ENCODE results near the gene CHST5. TPM values are rescaled to one million over a fixed set of nuclear protein-coding genes. Genes with fewer than 3 reads are reported as not detected.

The CHST5 gene
- total and polyA plus RNA-seq, 2 of the 8 experiments (the other 6 are each of a cell fraction or from before 2014, with no cell fraction given), result 0.13 to 0.23 TPM

- Histone ChIP-seq H3K4me1 (replicated peaks in 1 of 4; ENCODE audit: control insufficient read depth in 3 of 4, insufficient read depth in 4 of 4, low read length in 3 of 4) (peaks cover 0 to 12% (median 2%) of the 10 kb centered on the region in 4 experiments; a peak in 3 of 7 replicates), H2AFZ (ENCODE audit: low read length) (no peak overlapping the region), H3K56ac (replicated peaks; ENCODE audit: insufficient read length, low read depth, low read length) (no peak overlapping the region), H4K8ac (ENCODE audit: extremely low read depth, insufficient read depth, low read length) (no peak overlapping the region), H3K23me2 (ENCODE audit: low read depth, low read length) (no peaks in the 10 kb centered on the region), H3K18ac (ENCODE audit: extremely low read depth, low read length) (no peak overlapping the region), H2BK15ac (ENCODE audit: low read length) (no peak overlapping the region), H2AK5ac (ENCODE audit: low read depth, low read length) (no peak overlapping the region), H3K4ac (replicated peaks; ENCODE audit: insufficient read length, low read depth, low read length) (no peak overlapping the region), H2BK5ac (ENCODE audit: low read depth, low read length) (no peak overlapping the region), H3K4me3 (ENCODE audit: extremely low read depth in 1 of 4, insufficient read depth in 2 of 4, low read depth in 3 of 4, low read length in 4 of 4) (no peak overlapping the region), H2BK120ac (replicated peaks; ENCODE audit: low read depth, low read length) (no peak overlapping the region), H3K9ac (replicated peaks in 1 of 4; ENCODE audit: extremely low read depth in 1 of 4, low read depth in 3 of 4, low read length in 3 of 4) (no peak overlapping the region), H2BK20ac (ENCODE audit: low read length) (no peak overlapping the region), H3K36me3 (ENCODE audit: control insufficient read depth in 2 of 4, insufficient read depth in 4 of 4, low read length in 3 of 4) (peaks cover 9 to 54% (median 42%) of the 10 kb centered on the region in 4 experiments; a peak in 7 of 8 replicates), H4K5ac (ENCODE audit: insufficient read length, low read depth, low read length) (no peak overlapping the region), H4K91ac (replicated peaks; ENCODE audit: insufficient read length, low read length) (no peak overlapping the region), H3K14ac (ENCODE audit: insufficient read length) (no peak overlapping the region), H4K20me1 (replicated peaks in 1 of 2; ENCODE audit: control insufficient read depth in 1 of 2, insufficient read depth in 2 of 2, low read length in 2 of 2) (peaks cover 0 to 7% of the 10 kb centered on the region in 2 experiments), H3K79me1 (ENCODE audit: low read depth, low read length) (peaks cover 4% of the 10 kb centered on the region), H3K4me2 (ENCODE audit: insufficient read depth in 1 of 2, low read depth in 2 of 2, low read length in 2 of 2) (no peak overlapping the region), H2BK12ac (ENCODE audit: low read depth, low read length) (no peak overlapping the region), H3K79me2 (ENCODE audit: control insufficient read depth in 1 of 2, insufficient read depth in 2 of 2, low read length in 2 of 2) (no peaks in the 10 kb centered on the region; a peak in 1 of 4 replicates), H3K27ac (ENCODE audit: low read depth, low read length) (no peak overlapping the region), H3K23ac (ENCODE audit: insufficient read length) (no peak overlapping the region), H3K27me3 (replicated peaks in 1 of 4; ENCODE audit: control insufficient read depth in 3 of 4, extremely low read depth in 1 of 4, insufficient read depth in 3 of 4, low read length in 3 of 4) (no peaks in the 10 kb centered on the region), H3K9me3 (ENCODE audit: insufficient read depth in 2 of 2, low read depth in 1 of 2, low read length in 1 of 2) (no peaks in the 10 kb centered on the region)
- CTCF ChIA-PET (ENCODE audit: partially characterized antibody), result interaction anchor here (0.6 to 1.2 kb wide), 4 partner anchors 9 to 102 kb away, joined by 3 read pairs; no protein-coding TSS in a partner anchor
- FAIRE-seq (no peak), DNase-seq (ENCODE audit: low read depth in 1 of 2, low spot score in 2 of 2) (no peak)
- WGBS, 2 experiments (ENCODE audit: extremely low coverage in 1 of 2, insufficient coverage in 1 of 2, insufficient read length in 1 of 2, insufficient replicate concordance in 2 of 2, low coverage in 1 of 2, low lambda C conversion rate in 2 of 2, missing lambda C conversion rate in 1 of 2), result 85% methylated on average over 5 of the region's 5 CpGs; no CpG with 5 or more reads in 1 of the 2 experiments
- POLR2A ChIA-PET (ENCODE audit: partially characterized antibody), result interaction anchor here (1.0 to 1.9 kb wide), 4 partner anchors 13 to 59 kb away, joined by 3 to 4 read pairs (median 3); no protein-coding TSS in a partner anchor
- TF ChIP-seq JUN (IDR thresholded peaks at IDR 0.05; ENCODE audit: low read depth, low read length) (no peak), CTBP2 (IDR thresholded peaks at IDR 0.05; ENCODE audit: borderline replicate concordance, insufficient read depth, insufficient read length, low read length) (no peak), KDM4A (IDR thresholded peaks at IDR 0.05; ENCODE audit: low read depth, low read length, severe bottlenecking) (no peak), MAFK (IDR thresholded peaks at IDR 0.05; ENCODE audit: low read depth, low read length) (no peak), TAF1 (IDR thresholded peaks at IDR 0.05; ENCODE audit: low read depth, low read length) (no peak), POLR2A (IDR thresholded peaks at IDR 0.05; ENCODE audit: control extremely low read depth in 1 of 2, low read depth in 2 of 2, low read length in 2 of 2) (no peak), BCL11A (IDR thresholded peaks at IDR 0.05; ENCODE audit: low read depth in 2 of 2, low read length in 2 of 2) (no peak), BACH1 (IDR thresholded peaks at IDR 0.05; ENCODE audit: low read length) (no peak), USF2 (IDR thresholded peaks at IDR 0.05; ENCODE audit: low read length) (no peak), E2F6 (IDR thresholded peaks at IDR 0.05) (no peak), NANOG (IDR thresholded peaks at IDR 0.05; ENCODE audit: insufficient read depth, low read depth, low read length, poor library complexity, severe bottlenecking) (no peak), SIX5 (IDR thresholded peaks at IDR 0.05; ENCODE audit: low read depth, low read length) (no peak)
These were observed 38.0 kb upstream of the CHST5 start for GRCh38 chr16:75573955-75574354.

All from H1 (cell line).